ENCODE data around the gene DDX10.

GRCh38 chr11:108965306-108966001, 300.6 kb downstream of the DDX10 start:
- TF ChIP-seq GATA3 (IDR thresholded peaks at IDR 0.05; ENCODE audit: low read depth, low read length) (no peak), GATA2 (IDR thresholded peaks at IDR 0.05; ENCODE audit: low read depth, low read length) (no peak)

All from SH-SY5Y (cell line).